DOHH2 (cell line): ENCODE data around the gene GPR62.

Experiments
- EZH2phosphoT487 ChIP-seq: fragments of 200-600 bp; sonication (generic); IDR thresholded peaks from 2 replicates; pipeline ENCODE4 v1.6.1; 2017; ENCODE audit warnings: borderline replicate concordance, mild to moderate bottlenecking, antibody characterized with exemption, low read length, moderate library complexity, mixed read lengths
- TF ChIP-seq, protein P1 (sequence below): fragments of 200-600 bp; sonication (generic); IDR thresholded peaks from one replicate; pipeline ENCODE4 v1.5.1; 2014; ENCODE audit warnings: antibody characterized with exemption, mild to moderate bottlenecking, low read depth, low read length; ENCODE audit not compliant: poor library complexity, severe bottlenecking

GRCh38 chr3:51970606-51971300 is 15.6 kb downstream of the GPR62 start:
- TF ChIP-seq, protein P1, sequence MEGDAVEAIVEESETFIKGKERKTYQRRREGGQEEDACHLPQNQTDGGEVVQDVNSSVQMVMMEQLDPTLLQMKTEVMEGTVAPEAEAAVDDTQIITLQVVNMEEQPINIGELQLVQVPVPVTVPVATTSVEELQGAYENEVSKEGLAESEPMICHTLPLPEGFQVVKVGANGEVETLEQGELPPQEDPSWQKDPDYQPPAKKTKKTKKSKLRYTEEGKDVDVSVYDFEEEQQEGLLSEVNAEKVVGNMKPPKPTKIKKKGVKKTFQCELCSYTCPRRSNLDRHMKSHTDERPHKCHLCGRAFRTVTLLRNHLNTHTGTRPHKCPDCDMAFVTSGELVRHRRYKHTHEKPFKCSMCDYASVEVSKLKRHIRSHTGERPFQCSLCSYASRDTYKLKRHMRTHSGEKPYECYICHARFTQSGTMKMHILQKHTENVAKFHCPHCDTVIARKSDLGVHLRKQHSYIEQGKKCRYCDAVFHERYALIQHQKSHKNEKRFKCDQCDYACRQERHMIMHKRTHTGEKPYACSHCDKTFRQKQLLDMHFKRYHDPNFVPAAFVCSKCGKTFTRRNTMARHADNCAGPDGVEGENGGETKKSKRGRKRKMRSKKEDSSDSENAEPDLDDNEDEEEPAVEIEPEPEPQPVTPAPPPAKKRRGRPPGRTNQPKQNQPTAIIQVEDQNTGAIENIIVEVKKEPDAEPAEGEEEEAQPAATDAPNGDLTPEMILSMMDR: no peak
- TF ChIP-seq EZH2phosphoT487: no peak
